ENCODE measurements around the gene METRN.
A peak's percentile ranks its signal among the peaks of the same experiment; 100 is the strongest.

Gene METRN

GRCh38 chr16:726438-727290 lies 11.7 kb downstream of the METRN start, which contains the start of the genes CCDC78 and HAGHL:
Gene CCDC78, minus strand, starts transcription at chr16:726443. Its CDS starts 76 bp downstream, at chr16:726367.
Gene HAGHL, plus strand, starts transcription at chr16:727106. Its CDS starts 404 bp downstream, at chr16:727510.
- no peak within 1 kb of the TSS for H3K27ac Mint-ChIP-seq
- no peaks in the 10 kb centered on the region for H3K36me3 Mint-ChIP-seq (ENCODE audit: low read depth)
- H3K9me3 Mint-ChIP-seq, result no peaks in the 10 kb centered on the region
- peak within 1 kb of the TSS; percentile 72 for H3K4me3 Mint-ChIP-seq
- no peaks in the 10 kb centered on the region for H3K4me1 Mint-ChIP-seq
- DNase-seq, result peak; percentile 90
- peaks cover 12% of the 10 kb centered on the region for H3K27me3 Mint-ChIP-seq (ENCODE audit: low read depth, poor library complexity)
- TF ChIP-seq CTCF (IDR thresholded peaks at IDR 0.05), result no peak

- no peaks in the 10 kb centered on the region for H3K4me1 Mint-ChIP-seq
- no peak overlapping the region for H3K4me3 Mint-ChIP-seq
- peaks cover 12% of the 10 kb centered on the region for H3K27me3 Mint-ChIP-seq (ENCODE audit: low read depth, poor library complexity)
- DNase-seq, result no peak
- H3K9me3 Mint-ChIP-seq, result no peaks in the 10 kb centered on the region
- H3K27ac Mint-ChIP-seq, result no peak overlapping the region
- no peak for TF ChIP-seq CTCF (IDR thresholded peaks at IDR 0.05)
- no peaks in the 10 kb centered on the region for H3K36me3 Mint-ChIP-seq (ENCODE audit: low read depth)
These were observed 12.5 kb downstream of the METRN start for GRCh38 chr16:727291-727977.

GRCh38 chr16:728131-728889 lies 13.4 kb downstream of the METRN start:
- DNase-seq, result peak; percentile 77
- H3K4me1 Mint-ChIP-seq, result no peaks in the 10 kb centered on the region
- H3K27me3 Mint-ChIP-seq (ENCODE audit: low read depth, poor library complexity), result peaks cover 12% of the 10 kb centered on the region
- H3K9me3 Mint-ChIP-seq, result no peaks in the 10 kb centered on the region
- no peak overlapping the region for H3K27ac Mint-ChIP-seq
- peak overlapping the region; percentile 64 for H3K4me3 Mint-ChIP-seq
- no peaks in the 10 kb centered on the region for H3K36me3 Mint-ChIP-seq (ENCODE audit: low read depth)
- no peak for TF ChIP-seq CTCF (IDR thresholded peaks at IDR 0.05)

- peak overlapping the region; percentile 64 for H3K4me3 Mint-ChIP-seq
- H3K27ac Mint-ChIP-seq, result no peak overlapping the region
- H3K9me3 Mint-ChIP-seq, result no peaks in the 10 kb centered on the region
- no peaks in the 10 kb centered on the region for H3K36me3 Mint-ChIP-seq (ENCODE audit: low read depth)
- no peak for DNase-seq
- H3K4me1 Mint-ChIP-seq, result no peaks in the 10 kb centered on the region
- no peak for TF ChIP-seq CTCF (IDR thresholded peaks at IDR 0.05)
- peaks cover 12% of the 10 kb centered on the region for H3K27me3 Mint-ChIP-seq (ENCODE audit: low read depth, poor library complexity)
These were observed 14.2 kb downstream of the METRN start for GRCh38 chr16:728890-729744.
